HG03039 (cell line): ENCODE results near the gene FRMD1.

Experiments used
- ATAC-seq: cut with Tn5 transposase; IDR thresholded peaks from one replicate; pipeline ENCODE4 v1.9.1; 2021; ENCODE audit warnings: mild to moderate bottlenecking, moderate library complexity; ENCODE audit not compliant: unreplicated experiment

FRMD1 gene

GRCh38 chr6:168031411-168031971, 47.5 kb downstream of the FRMD1 start:
- ATAC-seq = no peak

- ATAC-seq = no peak
These were observed 48.1 kb downstream of the FRMD1 start for GRCh38 chr6:168030908-168031307.

GRCh38 chr6:168030218-168030746, 48.7 kb downstream of the FRMD1 start:
- ATAC-seq = no peak

- no peak for ATAC-seq
These were observed 49.4 kb downstream of the FRMD1 start for GRCh38 chr6:168029459-168030217.

- ATAC-seq = no peak
These were observed 50.8 kb downstream of the FRMD1 start for GRCh38 chr6:168028181-168028580.

- no peak for ATAC-seq
These were observed 51.5 kb downstream of the FRMD1 start for GRCh38 chr6:168027521-168027920.

- no peak for ATAC-seq
These were observed 52.1 kb downstream of the FRMD1 start for GRCh38 chr6:168026925-168027324.

GRCh38 chr6:168025831-168026710, 52.9 kb downstream of the FRMD1 start:
- no peak for ATAC-seq

GRCh38 chr6:168024951-168025510, 54.0 kb downstream of the FRMD1 start:
- no peak for ATAC-seq

- no peak for ATAC-seq
These were observed 56.3 kb downstream of the FRMD1 start for GRCh38 chr6:168022488-168023321.

GRCh38 chr6:168021581-168021980, 57.4 kb downstream of the FRMD1 start:
- ATAC-seq = no peak

GRCh38 chr6:168020242-168020641, 58.8 kb downstream of the FRMD1 start:
- no peak for ATAC-seq

GRCh38 chr6:168018664-168019063, 60.3 kb downstream of the FRMD1 start:
- no peak for ATAC-seq

GRCh38 chr6:168017629-168018028, 61.4 kb downstream of the FRMD1 start:
- ATAC-seq = no peak

GRCh38 chr6:168016721-168017525, 62.1 kb downstream of the FRMD1 start:
- no peak for ATAC-seq

GRCh38 chr6:168016176-168016620, 62.8 kb downstream of the FRMD1 start:
- ATAC-seq = no peak

GRCh38 chr6:168015482-168016175, 63.4 kb downstream of the FRMD1 start:
- no peak for ATAC-seq

GRCh38 chr6:168015009-168015408, 64.0 kb downstream of the FRMD1 start:
- ATAC-seq = no peak

- no peak for ATAC-seq
These were observed 64.6 kb downstream of the FRMD1 start for GRCh38 chr6:168014428-168014827.
